Occipital lobe (tissue), 2 donors: ENCODE measurements around the gene TECTB. TPM values are rescaled to one million over a fixed set of nuclear protein-coding genes. Genes with fewer than 3 reads are reported as not detected.
"Not testable (repeated sequence)": the region's sequence is repeated elsewhere in the genome, so short reads cannot be mapped to it uniquely, and the experiment has no call there.

Experiments
- DNase-seq: peaks from one replicate; lab custom pipeline; 2025; lab: John Stamatoyannopoulos, UW
- total RNA-seq: library from RNA; depleted of rRNA; stranded (reverse); fragments of >200 nt; gene quantifications from one replicate; pipeline ENCODE4 v1.2.3, GENCODE V29; 2014

The TECTB gene
- 0.16 TPM for total RNA-seq

GRCh38 chr10:112283100-112283499 is at the start of gene TECTB:
Gene TECTB, plus strand, starts transcription at chr10:112283400. Its CDS starts 335 bp downstream, at chr10:112283735.
- no peak for DNase-seq

- no peak for DNase-seq
Observed at GRCh38 chr10:112235141-112235540, 48.1 kb upstream of the TECTB start.

DNA sequence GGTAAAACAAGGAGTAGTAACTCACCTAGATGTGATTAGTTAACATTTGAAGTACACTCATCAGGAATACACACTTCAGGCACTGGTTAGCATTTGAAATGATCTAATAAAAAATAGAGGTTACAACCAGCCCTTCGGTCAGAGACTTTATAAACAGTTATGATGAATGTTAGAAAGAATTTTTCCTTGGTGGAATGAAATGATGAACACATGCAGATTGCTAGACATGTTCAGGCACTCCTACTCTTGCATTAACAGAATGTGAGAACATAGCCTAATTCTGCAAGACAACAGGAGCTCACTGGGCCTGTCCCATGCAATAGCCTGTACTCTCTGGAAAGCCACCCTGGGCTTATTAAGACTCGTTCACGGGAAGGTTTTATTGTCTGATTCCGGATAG is 47.3 kb upstream of the TECTB start:
- no peak for DNase-seq

DNA sequence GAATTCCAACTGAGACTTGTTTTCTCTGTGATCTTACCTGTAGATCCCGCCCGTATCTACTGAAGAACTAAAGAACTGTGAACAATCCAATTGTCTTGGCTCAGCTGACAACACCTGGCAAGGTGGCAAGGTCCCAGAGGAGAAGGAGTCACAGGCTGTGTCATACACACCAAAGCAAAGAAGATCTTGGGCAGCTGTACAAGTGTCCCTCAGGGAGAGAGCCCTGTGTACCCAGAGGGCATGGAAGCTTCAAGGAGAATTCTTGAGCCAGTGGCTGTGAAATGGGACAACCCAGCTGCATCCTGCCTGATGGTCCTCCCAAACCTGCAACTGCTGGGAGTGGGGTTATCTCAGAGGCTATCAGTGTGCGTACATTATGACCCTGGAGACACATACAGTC is 46.7 kb upstream of the TECTB start:
- DNase-seq: no peak

DNA sequence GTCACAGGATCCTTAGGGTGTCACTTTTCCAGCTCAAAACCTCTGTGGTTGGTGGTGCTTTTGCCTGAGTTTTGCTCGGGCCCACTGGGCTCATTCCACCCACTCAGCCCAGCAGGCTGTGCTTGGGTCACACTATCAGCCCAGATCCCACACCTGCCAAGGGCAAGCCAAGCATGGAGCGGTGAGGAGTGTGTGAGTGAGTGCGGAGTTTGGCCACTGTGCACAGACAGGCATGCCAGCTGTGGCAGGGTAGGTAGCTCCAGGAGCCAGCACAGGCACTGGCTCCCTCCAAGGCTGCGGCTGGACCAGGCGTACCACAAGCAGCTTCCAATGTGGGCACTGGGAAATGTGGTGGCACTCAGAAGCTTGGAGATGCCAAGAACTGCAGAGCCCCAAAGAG is 43.9 kb upstream of the TECTB start:
- DNase-seq: no peak

- DNase-seq: no peak
Observed at GRCh38 chr10:112240441-112240840, 42.8 kb upstream of the TECTB start.

- DNase-seq: no peak
Observed at GRCh38 chr10:112241651-112242341, 41.4 kb upstream of the TECTB start.

DNA sequence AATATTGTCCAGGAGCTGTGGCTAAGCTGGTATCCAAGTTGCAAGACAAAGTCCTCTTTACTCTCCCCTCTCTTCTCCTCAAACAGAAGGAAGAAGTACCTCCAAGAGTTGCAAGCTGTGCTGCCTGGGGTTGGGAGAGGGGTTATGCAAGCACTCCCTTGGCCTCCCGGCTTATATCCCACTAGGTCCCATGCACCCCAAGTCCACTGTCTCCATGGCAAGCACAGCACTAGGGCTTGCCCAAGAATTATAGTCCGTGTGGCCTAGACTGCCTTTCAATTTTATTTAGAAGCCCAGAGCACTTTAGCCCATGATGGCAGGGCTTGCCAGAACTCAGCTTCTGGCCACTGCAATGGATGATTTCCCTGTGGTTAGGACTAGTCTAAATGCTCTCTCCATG is 40.4 kb upstream of the TECTB start:
- DNase-seq: no peak

GRCh38 chr10:112243713-112244112 is 39.5 kb upstream of the TECTB start:
- no peak for DNase-seq

DNA sequence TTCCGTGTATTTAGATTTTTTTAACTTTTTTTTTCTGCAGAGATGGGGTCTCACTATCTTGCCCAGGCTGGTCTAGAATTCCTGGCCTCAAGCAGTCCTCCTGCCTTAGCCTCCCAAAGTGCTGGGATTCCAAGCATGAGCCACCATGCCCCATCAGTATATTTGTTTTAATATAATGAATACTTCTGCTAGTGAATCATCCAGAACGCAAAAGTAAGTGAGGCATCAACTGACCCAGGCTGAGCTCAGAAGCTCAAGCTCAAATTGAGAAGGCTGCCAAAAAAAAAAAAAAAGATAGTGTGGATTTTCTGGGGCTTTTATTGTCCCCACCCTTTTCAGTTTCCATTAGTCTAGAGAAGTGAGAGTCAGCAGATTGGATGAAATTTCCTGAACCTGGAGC is 39.0 kb upstream of the TECTB start:
- no peak for DNase-seq

GRCh38 chr10:112247791-112248190 is 35.4 kb upstream of the TECTB start:
- no peak for DNase-seq

- no peak for DNase-seq
Observed at GRCh38 chr10:112248584-112249295, 34.5 kb upstream of the TECTB start.

GRCh38 chr10:112249722-112250121 is 33.5 kb upstream of the TECTB start:
- DNase-seq: no peak

DNA sequence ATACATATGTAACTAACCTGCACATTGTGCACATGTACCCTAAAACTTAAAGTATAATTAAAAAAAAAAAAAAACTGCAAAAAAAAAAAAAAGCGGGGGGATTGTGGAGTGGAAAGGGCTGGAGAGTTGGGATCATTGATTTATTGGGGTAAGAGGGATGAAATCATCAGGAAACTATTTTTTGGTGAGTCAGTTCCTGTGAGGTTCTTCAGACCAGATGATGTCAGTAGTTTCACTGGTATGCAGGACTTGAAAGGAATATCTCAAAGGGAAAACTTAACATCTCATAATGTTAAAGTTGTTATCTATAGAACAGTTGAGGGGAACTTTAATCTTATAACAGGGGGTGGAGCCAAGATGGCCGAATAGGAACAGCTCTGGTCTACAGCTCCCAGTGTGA is 32.6 kb upstream of the TECTB start:
- no peak for DNase-seq

- not testable (repeated sequence) for DNase-seq
Observed at GRCh38 chr10:112251238-112251637, 32.0 kb upstream of the TECTB start.

- no peak for DNase-seq
Observed at GRCh38 chr10:112258407-112258806, 24.8 kb upstream of the TECTB start.

DNA sequence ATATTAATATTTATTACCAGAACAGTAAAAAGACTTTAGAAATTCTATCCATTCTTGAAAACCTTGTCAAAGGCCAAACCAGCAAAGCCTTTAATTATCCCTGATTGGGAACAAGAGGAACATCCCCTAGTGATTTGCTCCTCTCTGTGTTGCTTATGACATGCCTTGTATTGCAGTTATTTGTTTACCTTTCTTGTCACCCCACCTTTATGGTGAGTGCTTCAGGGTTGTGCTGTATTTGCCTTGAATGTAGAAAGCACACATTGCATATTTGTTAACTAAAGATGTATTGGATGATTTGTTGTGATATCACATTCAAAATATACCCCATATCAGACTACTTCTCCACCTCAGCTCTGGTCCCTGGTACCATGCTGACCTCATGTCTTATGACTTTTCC is 23.5 kb upstream of the TECTB start:
- DNase-seq: no peak

DNA sequence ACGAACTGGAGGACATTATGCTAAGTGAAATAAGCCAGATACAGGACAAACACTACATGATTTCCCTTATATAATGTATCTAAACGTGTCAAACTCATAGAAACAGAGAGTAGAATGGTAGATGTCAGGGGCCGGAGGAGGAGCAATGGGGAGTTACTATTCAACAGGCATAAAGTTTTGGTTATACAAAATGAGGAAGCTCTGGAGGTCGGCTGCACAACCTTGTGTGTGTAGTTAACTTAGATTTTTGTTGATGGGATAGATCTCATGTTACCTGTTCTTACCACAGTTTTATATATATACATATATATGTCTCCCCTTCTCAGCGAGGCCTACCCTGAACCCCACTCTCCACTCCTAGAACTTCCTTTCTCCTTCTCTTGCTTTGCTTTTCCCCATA is 22.4 kb upstream of the TECTB start:
- DNase-seq: no peak

- no peak for DNase-seq
Observed at GRCh38 chr10:112261281-112261822, 21.8 kb upstream of the TECTB start.

DNA sequence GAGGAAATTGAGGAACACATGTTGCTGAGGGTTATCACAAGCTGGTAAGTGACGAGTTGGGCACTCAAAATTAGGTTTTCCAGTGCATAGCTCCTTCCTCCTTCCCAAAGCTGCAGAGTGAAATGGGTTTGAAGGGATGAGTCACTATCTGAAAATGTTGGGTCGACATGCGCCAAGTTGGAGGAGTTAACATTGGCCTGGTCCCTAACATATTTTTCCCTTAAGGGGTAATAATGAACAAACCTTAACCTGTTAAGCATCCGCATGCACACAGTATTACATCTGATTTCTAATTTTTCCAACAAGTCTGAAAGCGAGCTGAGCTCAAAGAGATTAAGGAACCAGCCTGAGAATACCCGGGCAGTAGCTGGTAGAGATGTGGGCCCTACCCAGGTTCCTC is 20.7 kb upstream of the TECTB start:
- DNase-seq: no peak

DNA sequence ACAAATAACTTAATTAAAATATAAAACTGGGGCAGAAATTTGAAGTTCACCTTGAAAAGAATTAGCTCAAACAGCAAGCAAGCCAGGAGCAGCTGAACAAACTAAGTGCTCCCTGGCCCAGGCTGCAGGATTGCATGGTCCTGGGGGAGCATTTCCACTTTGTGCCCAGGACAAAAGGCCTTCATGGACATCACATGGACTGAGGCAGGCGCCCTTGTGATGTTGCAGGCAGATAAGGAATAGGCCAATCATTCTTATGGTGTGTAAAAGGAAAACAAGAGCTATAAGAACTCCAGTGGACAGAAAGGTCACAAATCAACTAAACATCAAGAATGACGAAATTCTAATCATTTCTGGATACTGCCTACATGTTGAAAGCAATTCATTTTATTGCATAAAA is 17.5 kb upstream of the TECTB start:
- DNase-seq: no peak

DNA sequence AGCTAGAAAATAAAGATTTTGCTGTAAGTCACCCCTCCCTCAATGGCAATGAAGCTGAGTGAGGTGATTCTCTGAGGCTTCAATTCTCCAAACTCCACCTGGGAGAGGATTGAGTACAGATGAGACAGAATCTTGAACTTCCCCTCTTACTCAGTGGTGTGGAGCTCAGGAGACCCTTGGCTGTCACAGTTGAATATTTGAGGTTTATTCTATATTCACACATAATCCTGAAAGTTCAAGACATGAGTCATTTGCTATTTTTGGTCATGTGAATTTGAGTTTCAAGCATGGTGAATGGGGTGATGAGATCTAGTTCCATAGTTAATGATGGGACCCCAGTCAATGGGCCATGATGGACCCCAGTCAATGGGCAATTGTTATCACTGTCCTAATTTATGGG is 13.9 kb upstream of the TECTB start:
- DNase-seq: no peak

DNA sequence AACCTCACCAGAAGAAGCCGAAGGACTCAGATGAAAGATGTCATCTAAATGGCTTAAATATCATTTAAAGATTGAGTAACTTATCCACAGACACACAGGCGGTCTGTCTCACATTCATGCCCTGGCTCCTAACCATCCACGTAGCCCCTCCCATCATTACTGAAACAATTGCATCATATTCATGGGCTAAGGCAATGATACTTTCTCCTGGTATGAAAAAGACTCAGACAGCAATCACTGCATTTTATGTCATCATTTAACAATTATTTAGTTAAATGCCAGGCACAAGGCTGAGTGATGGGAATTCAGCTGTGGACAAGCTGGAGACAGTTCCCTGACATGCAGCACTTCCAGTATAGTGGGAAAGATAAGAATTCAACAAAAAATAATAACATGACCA is 11.2 kb upstream of the TECTB start:
- no peak for DNase-seq
